Activated B cell treated with CpG ODN at 0.5 μM for 24 hours (primary cell): ENCODE measurements around the gene KAZN. TPM values are rescaled to one million over a fixed set of nuclear protein-coding genes. Genes with fewer than 3 reads are reported as not detected.

Experiments
- ATAC-seq: fragments of 200-7000 bp; cut with Tn5 transposase; one replicate; pipeline ENCODE4 v1.10.0; 2021; ENCODE audit warnings: low read depth, mild to moderate bottlenecking, moderate library complexity
- CTCF ChIA-PET: fragments of 350-600 bp; sonication (Branson Sonifier 250); formaldehyde crosslinking; loops from one replicate; lab custom pipeline; 2021; ENCODE audit warnings: antibody characterized with exemption; lab: Charles Lee
- POLR2A ChIA-PET: fragments of 350-600 bp; sonication (Branson Sonifier 250); formaldehyde crosslinking; loops from one replicate; lab custom pipeline; 2021; ENCODE audit warnings: antibody characterized with exemption; lab: Charles Lee
- DNase-seq: peaks from one replicate; pipeline ENCODE4 v3.0.0; 2022
- H3K27ac Mint-ChIP-seq: one replicate; pipeline ENCODE4 v1.8.0; 2020; ENCODE audit warnings: mixed read lengths
- H3K27me3 Mint-ChIP-seq: one replicate; pipeline ENCODE4 v1.8.0; 2021; ENCODE audit warnings: mixed read lengths
- H3K36me3 Mint-ChIP-seq: one replicate; pipeline ENCODE4 v1.8.0; 2021; ENCODE audit warnings: low read depth, mixed read lengths
- H3K4me1 Mint-ChIP-seq: one replicate; pipeline ENCODE4 v1.8.0; 2021; ENCODE audit warnings: mixed read lengths
- H3K4me3 Mint-ChIP-seq: one replicate; pipeline ENCODE4 v1.8.0; 2020; ENCODE audit warnings: mild to moderate bottlenecking, mixed read lengths
- H3K9me3 Mint-ChIP-seq: one replicate; pipeline ENCODE4 v1.8.0; 2020; ENCODE audit warnings: mixed read lengths
- CTCF ChIP-seq: fragments of 200-600 bp; IDR thresholded peaks from one replicate; pipeline ENCODE4 v1.8.0; 2022; ENCODE audit warnings: antibody characterized with exemption, mild to moderate bottlenecking
- intact Hi-C: fragments of 100-400 bp; cut with micrococcal nuclease; formaldehyde crosslinking; loops from one replicate; pipeline ENCODE4 v1.15.1; 2024
- total RNA-seq: library from RNA; stranded (reverse); gene quantifications from 2 replicates; pipeline ENCODE4 v1.2.3, GENCODE V29; 2022

Gene KAZN
- total RNA-seq, 1 donor from 2014 or later, result 0.73 TPM

GRCh38 chr1:14667651-14667984, 69.1 kb downstream of the KAZN start:
- H3K9me3 Mint-ChIP-seq, result no peaks in the 10 kb centered on the region
- no peak for ATAC-seq
- H3K27me3 Mint-ChIP-seq, result peaks cover 4% of the 10 kb centered on the region
- DNase-seq, result no peak
- CTCF ChIA-PET, result no interaction called here
- no peak overlapping the region for H3K4me3 Mint-ChIP-seq
- TF ChIP-seq CTCF, result no peak
- H3K4me1 Mint-ChIP-seq, result peaks cover 7% of the 10 kb centered on the region
- intact Hi-C loops, result no loop called here
- POLR2A ChIA-PET, result no interaction called here
- no peak overlapping the region for H3K27ac Mint-ChIP-seq
- no peaks in the 10 kb centered on the region for H3K36me3 Mint-ChIP-seq

GRCh38 chr1:14668538-14668937, 70.1 kb downstream of the KAZN start:
- H3K27me3 Mint-ChIP-seq, result no peaks in the 10 kb centered on the region
- ChIA-PET POLR2A (no interaction called here), CTCF (no interaction called here)
- ATAC-seq (no peak), DNase-seq (no peak)
- no peak for TF ChIP-seq CTCF
- H3K36me3 Mint-ChIP-seq, result no peaks in the 10 kb centered on the region
- no peaks in the 10 kb centered on the region for H3K9me3 Mint-ChIP-seq
- intact Hi-C loops, result no loop called here
- H3K27ac Mint-ChIP-seq, result no peak overlapping the region
- peaks cover 7% of the 10 kb centered on the region for H3K4me1 Mint-ChIP-seq
- no peak overlapping the region for H3K4me3 Mint-ChIP-seq

GRCh38 chr1:14672005-14672404, 73.5 kb downstream of the KAZN start:
- intact Hi-C loops, result no loop called here
- ChIA-PET POLR2A (no interaction called here), CTCF (no interaction called here)
- Mint-ChIP-seq H3K27ac (no peak overlapping the region), H3K36me3 (no peaks in the 10 kb centered on the region), H3K4me3 (no peak overlapping the region), H3K9me3 (peaks cover 6% of the 10 kb centered on the region), H3K27me3 (peaks cover 5% of the 10 kb centered on the region), H3K4me1 (peaks cover 7% of the 10 kb centered on the region)
- TF ChIP-seq CTCF, result no peak
- no peak for DNase-seq
- ATAC-seq, result no peak

GRCh38 chr1:14674030-14674429, 75.5 kb downstream of the KAZN start:
- Mint-ChIP-seq H3K4me1 (peaks cover 7% of the 10 kb centered on the region), H3K27me3 (peaks cover 5% of the 10 kb centered on the region), H3K4me3 (no peak overlapping the region), H3K36me3 (no peaks in the 10 kb centered on the region), H3K9me3 (peaks cover 6% of the 10 kb centered on the region), H3K27ac (no peak overlapping the region)
- POLR2A ChIA-PET, result no interaction called here
- DNase-seq (no peak), ATAC-seq (no peak)
- intact Hi-C loops, result no loop called here
- CTCF ChIA-PET, result no interaction called here
- TF ChIP-seq CTCF, result no peak

- ATAC-seq, result no peak
- H3K36me3 Mint-ChIP-seq, result no peaks in the 10 kb centered on the region
- CTCF ChIA-PET, result no interaction called here
- H3K4me3 Mint-ChIP-seq, result no peak overlapping the region
- H3K27me3 Mint-ChIP-seq, result peaks cover 5% of the 10 kb centered on the region
- intact Hi-C loops, result no loop called here
- H3K9me3 Mint-ChIP-seq, result peaks cover 6% of the 10 kb centered on the region
- no peak for TF ChIP-seq CTCF
- POLR2A ChIA-PET, result no interaction called here
- peaks cover 7% of the 10 kb centered on the region for H3K4me1 Mint-ChIP-seq
- no peak for DNase-seq
- H3K27ac Mint-ChIP-seq, result no peak overlapping the region
These were observed 77.9 kb downstream of the KAZN start for GRCh38 chr1:14676400-14676799.
